BE2C (cell line): ENCODE data around the gene RAB8B.

ENCODE experiments used
- DNase-seq: peaks from one replicate; pipeline ENCODE4 v3.0.0-alpha.2; 2020
- H3K27me3 ChIP-seq: fragments of 250-450 bp; sonication (Bioruptor Pico); 2 replicates; pipeline ENCODE4 v1.5.1; 2020; ENCODE audit warnings: mild to moderate bottlenecking
- H3K36me3 ChIP-seq: fragments of 250-450 bp; sonication (Bioruptor Pico); 2 replicates; pipeline ENCODE4 v1.5.1; 2020; ENCODE audit warnings: mild to moderate bottlenecking
- H3K4me1 ChIP-seq: fragments of 250-450 bp; sonication (Bioruptor Pico); 2 replicates; pipeline ENCODE4 v1.5.1; 2020
- H3K4me3 ChIP-seq: 2 replicates; pipeline ENCODE4 v1.5.1; 2011; ENCODE audit warnings: low read depth, low read length
- H3K9me3 ChIP-seq: fragments of 250-450 bp; sonication (Bioruptor Pico); 2 replicates; pipeline ENCODE4 v1.5.1; 2020
- CTCF ChIP-seq: IDR thresholded peaks from 2 replicates; pipeline ENCODE4 v1.5.1; 2012; ENCODE audit warnings: mild to moderate bottlenecking, low read depth, low read length

RAB8B gene

GRCh38 chr15:63277038-63277892, 87.9 kb downstream of the RAB8B start, which contains the start of gene APH1B:
Gene APH1B, plus strand, starts transcription at chr15:63277605. Its CDS starts 19 bp downstream, at chr15:63277624.
- DNase-seq, result peak; percentile 87
- no peaks in the 10 kb centered on the region for H3K36me3 ChIP-seq
- no peaks in the 10 kb centered on the region for H3K9me3 ChIP-seq
- no peaks in the 10 kb centered on the region; the same call in 1 of the 2 replicates for H3K4me1 ChIP-seq
- no peak for TF ChIP-seq CTCF
- no peaks in the 10 kb centered on the region for H3K27me3 ChIP-seq
- peak within 1 kb of the TSS; percentile 69 for H3K4me3 ChIP-seq

- no peaks in the 10 kb centered on the region; the same call in 1 of the 2 replicates for H3K4me1 ChIP-seq
- peak overlapping the region; percentile 57 for H3K4me3 ChIP-seq
- no peak for DNase-seq
- no peaks in the 10 kb centered on the region for H3K36me3 ChIP-seq
- no peaks in the 10 kb centered on the region for H3K9me3 ChIP-seq
- no peaks in the 10 kb centered on the region for H3K27me3 ChIP-seq
- TF ChIP-seq CTCF, result no peak
Measured at GRCh38 chr15:63277893-63278456, 88.6 kb downstream of the RAB8B start.

- no peak overlapping the region for H3K4me3 ChIP-seq
- no peaks in the 10 kb centered on the region for H3K4me1 ChIP-seq
- H3K27me3 ChIP-seq, result no peaks in the 10 kb centered on the region
- no peak for TF ChIP-seq CTCF
- H3K9me3 ChIP-seq, result no peaks in the 10 kb centered on the region
- no peaks in the 10 kb centered on the region for H3K36me3 ChIP-seq
- DNase-seq, result no peak
Measured at GRCh38 chr15:63283126-63283525, 93.7 kb downstream of the RAB8B start.

GRCh38 chr15:63284335-63284734, 94.9 kb downstream of the RAB8B start:
- Histone ChIP-seq H3K27me3 (no peaks in the 10 kb centered on the region), H3K9me3 (no peaks in the 10 kb centered on the region), H3K4me1 (no peaks in the 10 kb centered on the region), H3K4me3 (no peak overlapping the region), H3K36me3 (no peaks in the 10 kb centered on the region)
- no peak for DNase-seq
- no peak for TF ChIP-seq CTCF

- no peak for DNase-seq
- H3K4me1 ChIP-seq, result no peaks in the 10 kb centered on the region
- H3K9me3 ChIP-seq, result no peaks in the 10 kb centered on the region
- H3K36me3 ChIP-seq, result no peaks in the 10 kb centered on the region
- no peak for TF ChIP-seq CTCF
- no peak overlapping the region for H3K4me3 ChIP-seq
- no peaks in the 10 kb centered on the region for H3K27me3 ChIP-seq
Measured at GRCh38 chr15:63287109-63287508, 97.7 kb downstream of the RAB8B start.

GRCh38 chr15:63288342-63288741, 98.9 kb downstream of the RAB8B start:
- H3K27me3 ChIP-seq, result no peaks in the 10 kb centered on the region
- DNase-seq, result no peak
- no peak for TF ChIP-seq CTCF
- no peaks in the 10 kb centered on the region for H3K9me3 ChIP-seq
- no peak overlapping the region for H3K4me3 ChIP-seq
- H3K36me3 ChIP-seq, result no peaks in the 10 kb centered on the region
- no peaks in the 10 kb centered on the region for H3K4me1 ChIP-seq
